CD4-positive, CD25-positive, alpha-beta regulatory T cell (primary cell): ENCODE results near the gene ZNG1F. TPM values are rescaled to one million over a fixed set of nuclear protein-coding genes. Genes with fewer than 3 reads are reported as not detected.
"Not testable (repeated sequence)": the region's sequence is repeated elsewhere in the genome, so short reads cannot be mapped to it uniquely, and the experiment has no call there.

Experiments
- ATAC-seq, 2 donors: fragments of 150-1000 bp; cut with Tn5 transposase; one replicate each; pipeline ENCODE4 v1.10.0; 2021; ENCODE audit warnings: low read depth in 2 of 2, moderate number of reproducible peaks in 2 of 2, moderate library complexity in 1 of 2
- DNase-seq, 3 donors: peaks; one replicate each; pipeline versions ENCODE4 v3.0.0 to v3.0.0-alpha.2; 2012 to 2022; ENCODE audit warnings: mixed read lengths in 1 of 3
- H3K27ac ChIP-seq: one replicate; pipeline ENCODE4 v1.7.0; 2013; ENCODE audit warnings: mild to moderate bottlenecking, low read length; ENCODE audit not compliant: insufficient read depth, poor library complexity, severe bottlenecking
- H3K27me3 ChIP-seq: one replicate; pipeline ENCODE4 v1.7.0; 2013; ENCODE audit warnings: low read length; ENCODE audit not compliant: control insufficient read depth, insufficient read depth
- H3K36me3 ChIP-seq: one replicate; pipeline ENCODE4 v1.7.0; 2013; ENCODE audit warnings: mild to moderate bottlenecking, low read length, moderate library complexity; ENCODE audit not compliant: control insufficient read depth, insufficient read depth
- H3K4me1 ChIP-seq: 2 replicates; pipeline ENCODE4 v1.7.0; 2013; ENCODE audit warnings: mild to moderate bottlenecking, low read length; ENCODE audit not compliant: insufficient read depth, control insufficient read depth, poor library complexity, severe bottlenecking
- H3K4me3 ChIP-seq: one replicate; pipeline ENCODE4 v1.7.0; 2013; ENCODE audit warnings: low read depth, mild to moderate bottlenecking, low read length, moderate library complexity
- H3K9me3 ChIP-seq, 2 experiments: 1 replicate in 1 of 2; 2 replicates in 1 of 2; pipeline ENCODE4 v1.7.0; 2013; ENCODE audit warnings: low read length in 2 of 2, mild to moderate bottlenecking in 1 of 2, moderate library complexity in 1 of 2; ENCODE audit not compliant: control insufficient read depth in 2 of 2
- H3K27ac Mint-ChIP-seq, 3 donors: one replicate each; pipeline ENCODE4 v1.8.0; 2020 to 2022; ENCODE audit warnings: mild to moderate bottlenecking in 3 of 3, mixed read lengths in 3 of 3, moderate library complexity in 2 of 3
- H3K27me3 Mint-ChIP-seq: one replicate; pipeline ENCODE4 v1.8.0; 2022; ENCODE audit warnings: mild to moderate bottlenecking, mixed read lengths
- H3K36me3 Mint-ChIP-seq: one replicate; pipeline ENCODE4 v1.8.0; 2020; ENCODE audit warnings: mixed read lengths
- H3K4me1 Mint-ChIP-seq, 4 donors: one replicate each; pipeline ENCODE4 v1.8.0; 2020 to 2022; ENCODE audit warnings: mixed read lengths in 4 of 4, mild to moderate bottlenecking in 1 of 4
- H3K4me3 Mint-ChIP-seq, 4 donors: one replicate each; pipeline ENCODE4 v1.8.0; 2020 to 2022; ENCODE audit warnings: mild to moderate bottlenecking in 4 of 4, mixed read lengths in 4 of 4, moderate library complexity in 3 of 4
- H3K9me3 Mint-ChIP-seq, 7 donors: one replicate each; pipeline ENCODE4 v1.8.0; 2020 to 2022; ENCODE audit warnings: mixed read lengths in 7 of 7, mild to moderate bottlenecking in 3 of 7, moderate library complexity in 2 of 7
- polyA plus RNA-seq, 4 donors: library from polyadenylated mRNA; unstranded; fragments of 300-500 nt; fragmentation: Illumina TruSeq; gene quantifications; one replicate each; pipeline ENCODE4 v1.2.3, GENCODE V29; 2021
- total RNA-seq: library from RNA; stranded (reverse); gene quantifications from one replicate; pipeline ENCODE4 v1.2.3, GENCODE V29; 2022

Gene ZNG1F
- total and polyA plus RNA-seq, 5 donors from 2014 or later = 0.85 to 4.5 (median 3.4) TPM

- not testable (repeated sequence) for ATAC-seq, H3K27ac ChIP-seq, DNase-seq, H3K27me3 Mint-ChIP-seq, H3K4me3 ChIP-seq, H3K4me3 Mint-ChIP-seq, H3K9me3 Mint-ChIP-seq, H3K36me3 Mint-ChIP-seq, H3K9me3 ChIP-seq, H3K27ac Mint-ChIP-seq, H3K4me1 ChIP-seq, H3K27me3 ChIP-seq, H3K36me3 ChIP-seq, H3K4me1 Mint-ChIP-seq
Measured at GRCh38 chr9:41119311-41119710, 69.8 kb downstream of the ZNG1F start.

DNA sequence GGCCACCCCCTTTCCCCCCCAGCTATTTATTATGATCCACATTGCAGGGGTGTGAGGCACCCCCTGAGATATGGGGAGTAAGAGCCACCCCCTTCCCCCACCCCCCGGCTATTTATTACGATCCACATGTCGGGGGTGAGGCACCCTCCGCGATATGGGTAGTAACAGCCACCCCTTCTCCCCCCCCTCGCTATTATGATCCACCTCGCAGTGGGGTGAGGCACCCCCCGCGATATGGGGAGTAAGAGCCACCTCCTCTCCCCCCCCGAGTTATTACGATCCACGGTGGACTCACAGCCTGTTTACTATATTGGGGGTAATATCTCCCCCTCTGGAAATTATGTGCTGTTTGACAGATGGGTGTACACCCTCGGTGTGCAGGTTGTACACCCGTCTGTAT is 75.8 kb downstream of the ZNG1F start:
- H3K9me3 ChIP-seq, H3K27me3 Mint-ChIP-seq, H3K27me3 ChIP-seq, H3K4me1 ChIP-seq, H3K36me3 ChIP-seq, ATAC-seq, H3K4me1 Mint-ChIP-seq, H3K27ac Mint-ChIP-seq, H3K4me3 ChIP-seq, DNase-seq, H3K4me3 Mint-ChIP-seq, H3K9me3 Mint-ChIP-seq, H3K36me3 Mint-ChIP-seq, H3K27ac ChIP-seq: not testable (repeated sequence)

GRCh38 chr9:41111414-41111813 is 77.7 kb downstream of the ZNG1F start:
- not testable (repeated sequence) for H3K27me3 ChIP-seq, H3K27ac Mint-ChIP-seq, H3K4me1 ChIP-seq, H3K4me3 Mint-ChIP-seq, H3K27ac ChIP-seq, H3K9me3 ChIP-seq, H3K4me1 Mint-ChIP-seq, H3K9me3 Mint-ChIP-seq, H3K36me3 Mint-ChIP-seq, ATAC-seq, H3K27me3 Mint-ChIP-seq, H3K4me3 ChIP-seq, H3K36me3 ChIP-seq
- DNase-seq = peak in 1 of 3 donors; percentile 13

- ATAC-seq, H3K27ac Mint-ChIP-seq, H3K27ac ChIP-seq: not testable (repeated sequence)
Measured at GRCh38 chr9:41110913-41111312, 78.2 kb downstream of the ZNG1F start.

DNA sequence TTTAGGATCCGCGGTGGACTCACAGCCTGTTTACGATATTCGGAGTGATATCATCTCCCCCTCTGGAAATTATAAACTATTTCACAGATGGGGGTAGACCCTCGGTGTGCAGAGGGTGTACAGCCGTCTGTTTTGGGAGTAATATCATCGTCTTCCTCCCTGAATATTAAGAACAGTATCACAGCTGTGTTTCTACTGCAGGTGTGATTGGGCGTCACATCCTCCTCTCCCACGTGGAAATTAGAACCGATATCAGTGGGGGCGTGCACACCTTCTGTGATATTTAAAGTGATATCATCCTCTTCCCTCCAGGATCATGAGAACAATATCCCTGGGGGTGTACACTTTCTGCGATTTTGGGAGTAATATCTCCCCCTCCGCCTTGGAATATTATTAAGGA is 79.9 kb downstream of the ZNG1F start:
- not testable (repeated sequence) for H3K36me3 ChIP-seq, H3K36me3 Mint-ChIP-seq, H3K4me3 Mint-ChIP-seq, H3K27me3 Mint-ChIP-seq, H3K27me3 ChIP-seq, H3K27ac Mint-ChIP-seq, H3K9me3 Mint-ChIP-seq, H3K4me1 Mint-ChIP-seq, H3K9me3 ChIP-seq, DNase-seq, H3K4me1 ChIP-seq, H3K4me3 ChIP-seq, ATAC-seq, H3K27ac ChIP-seq

More at GRCh38 chr9:41110913-41111312, 78.2 kb downstream of the ZNG1F start:
- not testable (repeated sequence) for H3K4me1 ChIP-seq, H3K36me3 Mint-ChIP-seq, H3K9me3 Mint-ChIP-seq, H3K4me1 Mint-ChIP-seq, H3K4me3 Mint-ChIP-seq, H3K27me3 ChIP-seq, H3K36me3 ChIP-seq, H3K4me3 ChIP-seq, H3K27me3 Mint-ChIP-seq, H3K9me3 ChIP-seq
- peak in 1 of 3 donors; percentile 21 for DNase-seq

DNA sequence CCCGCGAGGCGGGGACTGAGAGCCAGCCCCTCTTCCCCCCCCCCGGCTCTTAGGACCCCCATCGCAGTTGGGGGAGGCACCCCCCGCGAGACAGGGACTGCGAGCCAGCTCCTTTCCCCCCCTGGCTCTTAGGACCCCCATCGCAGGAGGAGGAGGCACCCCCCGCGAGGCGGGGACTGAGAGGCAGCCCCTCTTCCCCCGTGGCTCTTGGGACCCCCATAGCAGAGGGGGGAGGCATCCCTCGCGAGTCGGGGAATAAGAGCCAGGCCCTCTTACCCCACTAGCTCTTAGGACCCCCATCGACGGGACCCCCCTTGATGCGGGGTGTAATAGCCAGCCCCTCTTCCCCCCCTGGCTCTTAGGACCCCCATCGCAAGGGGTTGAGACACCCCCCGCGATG is 80.3 kb downstream of the ZNG1F start:
- not testable (repeated sequence) for H3K4me1 ChIP-seq, H3K27ac Mint-ChIP-seq, H3K9me3 Mint-ChIP-seq, H3K4me3 Mint-ChIP-seq, H3K27me3 Mint-ChIP-seq, H3K4me3 ChIP-seq, ATAC-seq, H3K36me3 ChIP-seq, H3K27ac ChIP-seq, DNase-seq, H3K27me3 ChIP-seq, H3K9me3 ChIP-seq, H3K4me1 Mint-ChIP-seq, H3K36me3 Mint-ChIP-seq

- H3K9me3 Mint-ChIP-seq, H3K9me3 ChIP-seq, H3K36me3 ChIP-seq, H3K36me3 Mint-ChIP-seq, H3K27ac Mint-ChIP-seq, H3K4me3 ChIP-seq, H3K4me3 Mint-ChIP-seq, H3K27me3 Mint-ChIP-seq, DNase-seq, H3K27me3 ChIP-seq, H3K27ac ChIP-seq, H3K4me1 Mint-ChIP-seq, H3K4me1 ChIP-seq: not testable (repeated sequence)
- peak in 1 of 2 donors; percentile 24 for ATAC-seq
Measured at GRCh38 chr9:41106472-41107116, 82.5 kb downstream of the ZNG1F start.

DNA sequence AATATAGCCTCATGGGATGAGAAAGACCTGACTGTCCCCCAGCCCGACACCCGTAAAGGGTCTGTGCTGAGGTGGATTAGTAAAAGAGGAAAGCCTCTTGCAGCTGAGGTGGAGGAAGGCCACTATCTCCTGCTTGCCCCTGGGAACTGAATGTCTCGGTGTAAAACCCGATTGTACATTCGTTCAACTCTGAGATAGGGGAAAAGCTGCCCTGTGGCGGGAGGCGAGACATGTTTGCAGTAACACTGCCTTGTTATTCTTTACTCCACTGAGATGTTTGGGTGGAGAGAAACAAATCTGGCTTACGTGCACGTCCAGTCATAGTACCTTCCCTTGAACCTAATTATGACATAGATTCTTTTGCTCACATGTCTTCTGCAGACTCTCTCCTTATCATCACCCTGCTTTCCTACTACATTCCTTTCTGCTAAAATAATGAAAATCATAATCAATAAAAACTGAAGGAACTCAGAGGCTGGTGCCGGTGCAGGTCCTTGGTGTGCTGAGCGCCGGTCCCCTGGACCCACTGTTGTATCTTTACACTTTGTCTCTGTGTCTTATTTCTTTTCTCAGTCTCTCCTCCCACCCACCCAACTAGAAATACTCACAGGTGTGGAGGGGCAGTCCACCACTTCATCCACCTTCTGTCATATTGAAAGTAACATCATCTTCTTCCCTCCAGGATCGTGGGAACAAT is 83.4 kb downstream of the ZNG1F start:
- not testable (repeated sequence) for H3K36me3 Mint-ChIP-seq, DNase-seq, H3K36me3 ChIP-seq, H3K4me3 ChIP-seq, H3K4me1 ChIP-seq, H3K9me3 ChIP-seq, H3K27ac Mint-ChIP-seq, H3K27ac ChIP-seq, H3K9me3 Mint-ChIP-seq, H3K4me3 Mint-ChIP-seq, H3K27me3 ChIP-seq, H3K4me1 Mint-ChIP-seq, H3K27me3 Mint-ChIP-seq, ATAC-seq
